Tibial nerve (tissue), 3 donors: ENCODE data around the gene KIF7.
"Not testable (repeated sequence)": the region's sequence is repeated elsewhere in the genome, so short reads cannot be mapped to it uniquely, and the experiment has no call there.

ENCODE experiments used
- EP300 ChIP-seq, 2 donors: sonication (generic); formaldehyde crosslinking; IDR thresholded peaks; one replicate each; pipeline ENCODE4 v1.6.1; 2017; ENCODE audit warnings: antibody characterized with exemption in 2 of 2, mild to moderate bottlenecking in 1 of 2
- POLR2A ChIP-seq, 2 donors: fragments of 450-650 bp; IDR thresholded peaks; one replicate each; pipeline ENCODE4 v1.6.1; 2017; ENCODE audit warnings: antibody characterized with exemption in 2 of 2, mild to moderate bottlenecking in 2 of 2, moderate library complexity in 2 of 2

DNA sequence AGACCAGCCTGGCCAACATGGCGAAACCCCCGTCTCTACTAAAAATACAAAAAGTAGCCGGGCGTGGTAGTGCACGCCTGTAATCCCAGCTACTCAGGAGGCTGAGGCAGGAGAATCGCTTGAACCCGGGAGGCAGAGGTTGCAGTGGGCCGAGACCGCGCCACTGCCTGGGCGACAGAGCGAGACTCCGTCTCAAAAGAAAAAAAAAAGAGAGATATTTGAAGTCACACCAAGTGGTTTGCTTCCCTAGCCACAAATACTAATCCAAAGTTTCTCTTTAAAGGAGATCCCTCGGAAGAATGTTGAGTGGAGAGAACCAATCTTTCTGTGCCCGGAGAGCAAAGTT lies 34.6 kb upstream of the KIF7 start:
- TF ChIP-seq EP300, POLR2A (IDR thresholded peaks at IDR 0.05): not testable (repeated sequence)
